BLaER1 (cell line): ENCODE measurements around the gene AKAP7.

Experiments
- H3K27ac ChIP-seq: shearing (Covaris generic); formaldehyde crosslinking; 2 replicates; pipeline ENCODE4 v1.8.1; 2022
- H3K27me3 ChIP-seq: shearing (Covaris generic); formaldehyde crosslinking; 2 replicates; pipeline ENCODE4 v1.8.1; 2022
- H3K36me3 ChIP-seq: shearing (Covaris generic); formaldehyde crosslinking; 2 replicates; pipeline ENCODE4 v1.8.1; 2022
- H3K4me1 ChIP-seq: shearing (Covaris generic); formaldehyde crosslinking; 2 replicates; pipeline ENCODE4 v1.8.1; 2022
- H3K4me2 ChIP-seq: shearing (Covaris generic); formaldehyde crosslinking; 2 replicates; pipeline ENCODE4 v1.8.1; 2022
- H3K4me3 ChIP-seq: shearing (Covaris generic); formaldehyde crosslinking; 2 replicates; pipeline ENCODE4 v1.8.1; 2022
- H3K9ac ChIP-seq: shearing (Covaris generic); formaldehyde crosslinking; 2 replicates; pipeline ENCODE4 v1.8.1; 2022
- H3K9me3 ChIP-seq: shearing (Covaris generic); formaldehyde crosslinking; 2 replicates; pipeline ENCODE4 v1.8.1; 2022
- H4K20me1 ChIP-seq: shearing (Covaris generic); formaldehyde crosslinking; 2 replicates; pipeline ENCODE4 v1.8.1; 2022
- Cebpa-rat ChIP-seq: shearing (Covaris generic); IDR thresholded peaks from 2 replicates; pipeline ENCODE4 v1.8.1; 2022

Gene AKAP7

DNA sequence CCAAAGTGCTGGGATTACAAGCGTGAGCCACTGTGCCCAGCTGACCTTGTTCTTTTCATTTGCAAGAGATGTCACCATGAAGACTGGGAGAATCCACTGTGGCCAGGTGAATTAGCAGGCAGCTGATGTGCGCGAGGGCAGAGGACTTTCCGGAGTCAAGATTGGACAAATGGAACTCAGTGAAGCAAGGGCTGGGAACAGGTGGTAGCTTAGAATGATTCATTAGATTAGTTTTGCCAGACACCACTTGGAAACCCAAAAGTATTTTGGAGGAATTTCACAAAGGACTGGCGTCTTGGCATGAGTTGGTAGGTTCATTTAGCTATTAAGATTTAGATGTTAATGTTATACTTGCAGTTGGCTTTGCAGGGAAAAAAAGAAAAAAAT is 4.7 kb upstream of the AKAP7 start:
- no peak for TF ChIP-seq Cebpa-rat

DNA sequence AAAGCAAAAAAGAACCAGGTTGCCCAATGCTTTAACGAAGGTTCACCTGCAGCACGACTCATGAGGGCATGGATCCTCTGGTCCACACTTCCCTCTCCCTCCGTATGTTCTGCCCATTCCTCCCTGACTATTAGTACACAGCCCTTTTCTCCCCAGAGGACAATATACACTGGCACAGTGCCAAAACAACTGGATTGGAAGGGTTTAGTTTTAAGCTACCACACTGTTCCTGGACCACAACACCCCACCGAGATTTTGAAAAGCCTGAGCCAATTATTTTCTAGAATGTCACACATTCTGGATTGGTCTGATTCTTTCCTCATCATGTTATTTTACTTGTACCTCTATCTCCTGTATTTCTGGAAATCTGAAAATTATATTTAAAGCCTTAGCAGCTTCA is 2.9 kb upstream of the AKAP7 start:
- TF ChIP-seq Cebpa-rat, result no peak
- H3K4me2 ChIP-seq, result no peak overlapping the region
- no peaks in the 10 kb centered on the region for H4K20me1 ChIP-seq
- H3K27me3 ChIP-seq, result peaks cover 13% of the 10 kb centered on the region; the same call in 1 of the 2 replicates
- H3K4me3 ChIP-seq, result no peak overlapping the region
- H3K36me3 ChIP-seq, result no peaks in the 10 kb centered on the region
- no peak overlapping the region for H3K9ac ChIP-seq
- H3K27ac ChIP-seq, result no peak overlapping the region
- no peaks in the 10 kb centered on the region for H3K9me3 ChIP-seq
- H3K4me1 ChIP-seq, result peaks cover 19% of the 10 kb centered on the region

More for the DNA sequence above, 4.7 kb upstream of the AKAP7 start:
- no peak overlapping the region for H3K4me2 ChIP-seq
- peaks cover 9% of the 10 kb centered on the region for H3K4me1 ChIP-seq
- peaks cover 13% of the 10 kb centered on the region; the same call in 1 of the 2 replicates for H3K27me3 ChIP-seq
- no peaks in the 10 kb centered on the region for H4K20me1 ChIP-seq
- H3K9ac ChIP-seq, result no peak overlapping the region
- H3K4me3 ChIP-seq, result no peak overlapping the region
- no peaks in the 10 kb centered on the region for H3K36me3 ChIP-seq
- H3K9me3 ChIP-seq, result no peaks in the 10 kb centered on the region
- H3K27ac ChIP-seq, result no peak overlapping the region

GRCh38 chr6:131134220-131134979 is 867 bp upstream of the AKAP7 start:
- 0 out of 2 replicates have a peak overlapping the region, but pooled peaks have one; percentile 85 for H3K9ac ChIP-seq
- H3K4me1 ChIP-seq, result peaks cover 19% of the 10 kb centered on the region
- H3K36me3 ChIP-seq, result no peaks in the 10 kb centered on the region
- H3K9me3 ChIP-seq, result no peaks in the 10 kb centered on the region
- 0 out of 2 replicates have a peak overlapping the region, but pooled peaks have one; percentile 89 for H3K27ac ChIP-seq
- H4K20me1 ChIP-seq, result no peaks in the 10 kb centered on the region
- peak overlapping the region; percentile 71 for H3K4me2 ChIP-seq
- H3K27me3 ChIP-seq, result peaks cover 13% of the 10 kb centered on the region; the same call in 1 of the 2 replicates
- TF ChIP-seq Cebpa-rat, result no peak
- H3K4me3 ChIP-seq, result peak overlapping the region; percentile 77

- H3K4me1 ChIP-seq, result peaks cover 23% of the 10 kb centered on the region
- H4K20me1 ChIP-seq, result no peaks in the 10 kb centered on the region
- H3K4me3 ChIP-seq, result peak overlapping the region; percentile 77
- no peaks in the 10 kb centered on the region for H3K9me3 ChIP-seq
- no peaks in the 10 kb centered on the region for H3K36me3 ChIP-seq
- TF ChIP-seq Cebpa-rat, result no peak
- H3K9ac ChIP-seq, result peak overlapping the region; percentile 85
- peak overlapping the region; percentile 89 for H3K27ac ChIP-seq
- peak overlapping the region; percentile 71 for H3K4me2 ChIP-seq
- H3K27me3 ChIP-seq, result peaks cover 13% of the 10 kb centered on the region; the same call in 1 of the 2 replicates
Observed at GRCh38 chr6:131134980-131135243, 355 bp upstream of the AKAP7 start.

GRCh38 chr6:131136021-131136786 is 937 bp downstream of the AKAP7 start:
- H3K27ac ChIP-seq, result peak overlapping the region; percentile 89
- H3K36me3 ChIP-seq, result no peaks in the 10 kb centered on the region
- H3K4me1 ChIP-seq, result peaks cover 25% of the 10 kb centered on the region
- H3K27me3 ChIP-seq, result peaks cover 13% of the 10 kb centered on the region; the same call in 1 of the 2 replicates
- H3K9me3 ChIP-seq, result no peaks in the 10 kb centered on the region
- no peak for TF ChIP-seq Cebpa-rat
- peak overlapping the region; percentile 71 for H3K4me2 ChIP-seq
- H3K9ac ChIP-seq, result peak overlapping the region; percentile 85
- peak overlapping the region; percentile 77 for H3K4me3 ChIP-seq
- H4K20me1 ChIP-seq, result no peaks in the 10 kb centered on the region

- H3K4me3 ChIP-seq, result no peak overlapping the region
- peaks cover 19% of the 10 kb centered on the region for H3K4me1 ChIP-seq
- no peak overlapping the region for H3K4me2 ChIP-seq
- no peaks in the 10 kb centered on the region for H4K20me1 ChIP-seq
- H3K9me3 ChIP-seq, result peaks cover 13% of the 10 kb centered on the region
- no peak overlapping the region for H3K27ac ChIP-seq
- TF ChIP-seq Cebpa-rat, result no peak
- H3K36me3 ChIP-seq, result peaks cover 11% of the 10 kb centered on the region
- no peak overlapping the region for H3K9ac ChIP-seq
- peaks cover 1% of the 10 kb centered on the region; the same call in 1 of the 2 replicates for H3K27me3 ChIP-seq
Observed at GRCh38 chr6:131139599-131139998, 4.3 kb downstream of the AKAP7 start.

DNA sequence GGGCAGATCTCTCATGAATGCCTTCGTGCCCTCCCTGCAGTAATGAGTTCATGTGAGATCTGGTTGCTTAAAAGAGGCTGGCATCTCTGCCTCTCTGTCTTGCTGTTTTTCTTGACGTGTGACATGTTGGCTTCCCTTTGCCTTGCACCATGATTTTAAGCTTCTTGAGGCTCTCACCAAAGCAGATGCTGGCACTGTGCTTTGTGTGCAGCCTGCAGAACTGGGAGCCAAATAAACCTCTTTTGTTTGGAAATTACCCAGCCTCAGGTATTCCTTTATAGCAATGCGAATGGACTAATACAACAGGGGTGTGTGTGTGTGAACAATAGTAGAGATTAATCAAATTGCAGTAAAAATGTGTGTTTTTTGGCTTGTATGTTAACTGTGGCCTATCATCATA is 8.1 kb downstream of the AKAP7 start:
- Histone ChIP-seq H3K9ac (no peak overlapping the region), H3K27me3 (no peaks in the 10 kb centered on the region), H3K27ac (no peak overlapping the region), H3K4me3 (no peak overlapping the region), H3K9me3 (peaks cover 13% of the 10 kb centered on the region), H3K4me2 (no peak overlapping the region), H4K20me1 (no peaks in the 10 kb centered on the region), H3K4me1 (0 out of 2 replicates have a peak, but pooled peaks cover 6% of the 10 kb centered on the region), H3K36me3 (peaks cover 23% of the 10 kb centered on the region)
- no peak for TF ChIP-seq Cebpa-rat

DNA sequence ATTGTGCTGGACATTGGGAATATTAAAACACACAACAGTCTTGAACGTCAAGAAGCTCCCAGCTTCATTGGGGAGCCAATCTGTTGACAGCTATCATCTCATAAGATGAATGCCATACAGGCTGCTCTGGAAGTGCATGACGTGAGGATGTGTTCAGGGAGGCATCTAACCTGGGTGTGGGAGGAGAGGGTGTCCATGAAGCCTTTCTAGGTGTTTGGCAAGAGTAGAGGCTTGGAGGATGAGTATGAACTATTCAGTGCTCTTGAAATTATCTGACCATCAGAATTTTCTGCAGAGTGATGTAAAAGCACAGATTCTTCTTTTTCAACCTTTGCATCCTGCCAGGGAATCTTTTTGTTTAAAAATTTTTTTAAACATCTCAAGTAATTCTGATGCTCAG is 11.6 kb downstream of the AKAP7 start:
- Histone ChIP-seq H3K36me3 (peaks cover 23% of the 10 kb centered on the region), H3K9me3 (peaks cover 13% of the 10 kb centered on the region), H3K27me3 (no peaks in the 10 kb centered on the region), H3K4me1 (no peaks in the 10 kb centered on the region), H3K9ac (no peak overlapping the region), H3K4me3 (no peak overlapping the region), H3K4me2 (no peak overlapping the region), H3K27ac (no peak overlapping the region), H4K20me1 (no peaks in the 10 kb centered on the region)
- no peak for TF ChIP-seq Cebpa-rat

DNA sequence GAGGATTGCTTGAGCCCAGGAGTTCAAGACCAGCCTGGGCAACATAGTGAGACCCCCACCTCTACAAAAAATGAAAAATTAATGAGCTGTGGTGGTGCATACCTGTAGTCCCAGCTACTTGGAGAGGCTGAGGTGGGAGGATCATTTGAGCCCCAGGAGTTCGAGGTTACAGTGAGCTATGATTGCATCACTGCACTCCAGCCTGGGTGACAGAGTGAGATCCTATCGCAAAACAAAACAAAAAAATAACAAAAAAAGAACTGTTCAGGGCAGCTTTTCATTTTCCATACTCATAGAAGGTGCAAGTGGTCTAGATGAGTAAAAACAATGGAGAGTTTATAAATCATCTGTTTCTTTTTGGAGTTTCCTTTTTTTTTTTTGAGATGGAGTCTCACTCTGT is 21.1 kb downstream of the AKAP7 start:
- H3K27me3 ChIP-seq, result no peaks in the 10 kb centered on the region
- no peaks in the 10 kb centered on the region for H3K36me3 ChIP-seq
- H3K9me3 ChIP-seq, result no peaks in the 10 kb centered on the region
- H3K4me3 ChIP-seq, result no peak overlapping the region
- no peaks in the 10 kb centered on the region for H4K20me1 ChIP-seq
- no peak overlapping the region for H3K9ac ChIP-seq
- no peak overlapping the region for H3K4me2 ChIP-seq
- H3K4me1 ChIP-seq, result no peaks in the 10 kb centered on the region
- TF ChIP-seq Cebpa-rat, result no peak
- H3K27ac ChIP-seq, result no peak overlapping the region

- Histone ChIP-seq H3K27me3 (no peaks in the 10 kb centered on the region), H4K20me1 (no peaks in the 10 kb centered on the region), H3K4me3 (no peak overlapping the region), H3K4me2 (no peak overlapping the region), H3K9ac (no peak overlapping the region), H3K36me3 (no peaks in the 10 kb centered on the region), H3K4me1 (no peaks in the 10 kb centered on the region), H3K27ac (no peak overlapping the region), H3K9me3 (no peaks in the 10 kb centered on the region)
- no peak for TF ChIP-seq Cebpa-rat
Observed at GRCh38 chr6:131159578-131159977, 24.3 kb downstream of the AKAP7 start.
